ENCODE measurements around the gene TMEM217.

DNA sequence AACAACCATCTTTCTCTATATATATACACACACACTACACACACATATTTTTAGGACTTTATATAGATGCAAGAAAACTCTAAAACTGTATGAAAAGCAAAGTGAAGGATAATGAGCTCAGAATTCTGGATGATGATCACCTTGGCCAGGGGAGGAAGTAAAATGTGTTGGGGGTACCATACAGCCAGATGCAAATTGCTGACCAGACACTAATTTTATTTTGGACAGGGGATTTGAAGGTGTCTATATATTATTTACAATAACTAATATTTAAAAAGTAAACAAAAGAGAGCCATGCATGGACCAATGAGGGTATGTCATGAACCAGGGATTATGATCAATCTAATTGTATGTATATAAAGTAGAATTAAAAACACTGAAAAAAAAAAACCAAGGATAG is 20.2 kb downstream of the TMEM217 start:
- no peak for TF ChIP-seq EZH2 (IDR thresholded peaks at IDR 0.05; ENCODE audit: borderline replicate concordance, low read length)
- TF ChIP-seq, protein P1, sequence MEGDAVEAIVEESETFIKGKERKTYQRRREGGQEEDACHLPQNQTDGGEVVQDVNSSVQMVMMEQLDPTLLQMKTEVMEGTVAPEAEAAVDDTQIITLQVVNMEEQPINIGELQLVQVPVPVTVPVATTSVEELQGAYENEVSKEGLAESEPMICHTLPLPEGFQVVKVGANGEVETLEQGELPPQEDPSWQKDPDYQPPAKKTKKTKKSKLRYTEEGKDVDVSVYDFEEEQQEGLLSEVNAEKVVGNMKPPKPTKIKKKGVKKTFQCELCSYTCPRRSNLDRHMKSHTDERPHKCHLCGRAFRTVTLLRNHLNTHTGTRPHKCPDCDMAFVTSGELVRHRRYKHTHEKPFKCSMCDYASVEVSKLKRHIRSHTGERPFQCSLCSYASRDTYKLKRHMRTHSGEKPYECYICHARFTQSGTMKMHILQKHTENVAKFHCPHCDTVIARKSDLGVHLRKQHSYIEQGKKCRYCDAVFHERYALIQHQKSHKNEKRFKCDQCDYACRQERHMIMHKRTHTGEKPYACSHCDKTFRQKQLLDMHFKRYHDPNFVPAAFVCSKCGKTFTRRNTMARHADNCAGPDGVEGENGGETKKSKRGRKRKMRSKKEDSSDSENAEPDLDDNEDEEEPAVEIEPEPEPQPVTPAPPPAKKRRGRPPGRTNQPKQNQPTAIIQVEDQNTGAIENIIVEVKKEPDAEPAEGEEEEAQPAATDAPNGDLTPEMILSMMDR (conservative IDR thresholded peaks at IDR 0.05 in 1 of 2, IDR thresholded peaks at IDR 0.05 in 1 of 2; ENCODE audit: extremely low read depth in 1 of 2, insufficient read depth in 1 of 2, low read depth in 1 of 2, low read length in 2 of 2), result no peak

All from mammary epithelial cell (primary cell).